Measurements from ENCODE around the gene SRSF7.

DNA sequence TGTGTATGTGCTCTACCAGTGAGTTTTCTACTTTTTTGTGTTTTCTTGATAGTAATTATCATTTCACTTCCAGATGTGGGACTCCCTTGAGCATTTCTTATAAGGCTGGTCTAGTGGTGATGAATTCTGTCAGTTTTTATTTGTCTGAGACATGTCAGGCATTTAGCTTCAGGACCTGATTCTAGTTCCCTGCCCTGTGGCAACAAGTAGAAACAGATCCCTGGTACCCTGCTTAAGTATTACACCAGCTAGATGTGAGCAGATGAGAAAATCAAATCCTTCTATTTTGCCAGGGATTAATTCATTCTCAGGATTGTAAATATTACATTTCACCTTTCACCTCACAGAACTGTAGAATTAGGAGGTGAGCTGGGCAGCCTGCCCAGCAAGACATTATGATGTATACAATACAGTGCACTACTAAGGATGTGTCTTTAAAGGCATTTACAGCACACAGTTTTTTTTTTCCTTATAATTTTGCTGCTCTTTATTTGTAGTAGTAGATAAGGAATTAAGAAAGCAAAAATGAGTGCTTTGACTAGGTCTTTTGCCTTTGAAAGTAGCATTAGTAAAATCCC, 50.2 kb downstream of the SRSF7 start:
- TF ChIP-seq, protein P1, sequence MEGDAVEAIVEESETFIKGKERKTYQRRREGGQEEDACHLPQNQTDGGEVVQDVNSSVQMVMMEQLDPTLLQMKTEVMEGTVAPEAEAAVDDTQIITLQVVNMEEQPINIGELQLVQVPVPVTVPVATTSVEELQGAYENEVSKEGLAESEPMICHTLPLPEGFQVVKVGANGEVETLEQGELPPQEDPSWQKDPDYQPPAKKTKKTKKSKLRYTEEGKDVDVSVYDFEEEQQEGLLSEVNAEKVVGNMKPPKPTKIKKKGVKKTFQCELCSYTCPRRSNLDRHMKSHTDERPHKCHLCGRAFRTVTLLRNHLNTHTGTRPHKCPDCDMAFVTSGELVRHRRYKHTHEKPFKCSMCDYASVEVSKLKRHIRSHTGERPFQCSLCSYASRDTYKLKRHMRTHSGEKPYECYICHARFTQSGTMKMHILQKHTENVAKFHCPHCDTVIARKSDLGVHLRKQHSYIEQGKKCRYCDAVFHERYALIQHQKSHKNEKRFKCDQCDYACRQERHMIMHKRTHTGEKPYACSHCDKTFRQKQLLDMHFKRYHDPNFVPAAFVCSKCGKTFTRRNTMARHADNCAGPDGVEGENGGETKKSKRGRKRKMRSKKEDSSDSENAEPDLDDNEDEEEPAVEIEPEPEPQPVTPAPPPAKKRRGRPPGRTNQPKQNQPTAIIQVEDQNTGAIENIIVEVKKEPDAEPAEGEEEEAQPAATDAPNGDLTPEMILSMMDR (IDR thresholded peaks at IDR 0.05; ENCODE audit: extremely low read depth in 1 of 2, insufficient read depth in 1 of 2, low read depth in 1 of 2, low read length in 2 of 2), result no peak
- TF ChIP-seq POLR2A (IDR thresholded peaks at IDR 0.05; ENCODE audit: low read depth, low read length), result no peak
- no peak for TF ChIP-seq EZH2 (IDR thresholded peaks at IDR 0.05; ENCODE audit: borderline replicate concordance, low read depth, low read length, severe bottlenecking)
- TF ChIP-seq POLR2AphosphoS5 (IDR thresholded peaks at IDR 0.05; ENCODE audit: insufficient read depth, low read depth, low read length), result no peak
- no peak for TF ChIP-seq JUN (IDR thresholded peaks at IDR 0.05; ENCODE audit: borderline replicate concordance, insufficient read depth, insufficient read length, low read depth)
- no peak for TF ChIP-seq MYC (IDR thresholded peaks at IDR 0.05; ENCODE audit: low read depth, low read length)

All from endothelial cell of umbilical vein (primary cell).